H9 (cell line): Measurements from ENCODE around the gene MAN1A1. TPM values are rescaled to one million over a fixed set of nuclear protein-coding genes. Genes with fewer than 3 reads are reported as not detected.

ENCODE experiments used
- DNase-seq: peaks from one replicate; pipeline ENCODE4 v3.0.0-alpha.2; 2017
- H2AFZ ChIP-seq: one replicate; pipeline ENCODE4 v1.6.1; 2013; ENCODE audit warnings: mild to moderate bottlenecking, low read length, control low read depth, moderate library complexity
- H2AK5ac ChIP-seq: 2 replicates; pipeline ENCODE4 v1.6.1; 2013; ENCODE audit warnings: low read length, control low read depth, mixed read lengths; ENCODE audit not compliant: insufficient read length
- H2BK120ac ChIP-seq: one replicate; pipeline ENCODE4 v1.6.1; 2013; ENCODE audit warnings: low read depth, mild to moderate bottlenecking, low read length, control low read depth, inconsistent platforms; ENCODE audit not compliant: poor library complexity, severe bottlenecking
- H2BK12ac ChIP-seq: 2 replicates; pipeline ENCODE4 v1.6.1; 2013; ENCODE audit warnings: low read length, control low read depth, mixed read lengths, low read depth; ENCODE audit not compliant: insufficient read length
- H2BK15ac ChIP-seq: 2 replicates; pipeline ENCODE4 v1.6.1; 2013; ENCODE audit warnings: low read depth, low read length, control low read depth
- H2BK20ac ChIP-seq: one replicate; pipeline ENCODE4 v1.6.1; 2013; ENCODE audit warnings: low read depth, mild to moderate bottlenecking, low read length, control low read depth, inconsistent platforms; ENCODE audit not compliant: poor library complexity, severe bottlenecking
- H2BK5ac ChIP-seq: 2 replicates; pipeline ENCODE4 v1.6.1; 2013; ENCODE audit warnings: low read length, control low read depth, mixed read lengths; ENCODE audit not compliant: insufficient read length
- H3K14ac ChIP-seq: 2 replicates; pipeline ENCODE4 v1.6.1; 2013; ENCODE audit warnings: low read length, control low read depth; ENCODE audit not compliant: insufficient read depth
- H3K18ac ChIP-seq: 2 replicates; pipeline ENCODE4 v1.6.1; 2013; ENCODE audit warnings: low read depth, mild to moderate bottlenecking, mixed read lengths, low read length, control low read depth; ENCODE audit not compliant: insufficient read length
- H3K23ac ChIP-seq: 2 replicates; pipeline ENCODE4 v1.6.1; 2013; ENCODE audit warnings: low read length, control low read depth, mixed read lengths, low read depth; ENCODE audit not compliant: insufficient read length
- H3K23me2 ChIP-seq: 2 replicates; pipeline ENCODE4 v1.6.1; 2013; ENCODE audit warnings: low read depth, mild to moderate bottlenecking, mixed read lengths, low read length, control low read depth; ENCODE audit not compliant: insufficient read length, poor library complexity, severe bottlenecking
- H3K27ac ChIP-seq: 2 replicates; pipeline ENCODE4 v1.5.1; 2013; ENCODE audit warnings: low read length, control low read depth, mixed read lengths, low read depth; ENCODE audit not compliant: insufficient read length
- H3K27me3 ChIP-seq: 2 replicates; pipeline ENCODE4 v1.6.1; 2013; ENCODE audit warnings: low read length, control low read depth, inconsistent platforms; ENCODE audit not compliant: insufficient read depth
- H3K4ac ChIP-seq: 2 replicates; pipeline ENCODE4 v1.6.1; 2013; ENCODE audit warnings: low read depth, mild to moderate bottlenecking, control low read depth, inconsistent platforms, low read length, moderate library complexity
- H3K4me1 ChIP-seq: 2 replicates; pipeline ENCODE4 v1.6.1; 2013; ENCODE audit warnings: low read length, control low read depth, inconsistent platforms; ENCODE audit not compliant: insufficient read depth
- H3K4me2 ChIP-seq: 2 replicates; pipeline ENCODE4 v1.6.1; 2013; ENCODE audit warnings: low read length, control low read depth, mixed read lengths; ENCODE audit not compliant: insufficient read length, insufficient read depth
- H3K56ac ChIP-seq: 2 replicates; pipeline ENCODE4 v1.6.1; 2013; ENCODE audit warnings: low read depth, mild to moderate bottlenecking, mixed read lengths, low read length, control low read depth; ENCODE audit not compliant: insufficient read length
- H3K79me1 ChIP-seq: 2 replicates; pipeline ENCODE4 v1.6.1; 2013; ENCODE audit warnings: low read depth, mild to moderate bottlenecking, moderate library complexity, low read length, control low read depth, inconsistent platforms; ENCODE audit not compliant: insufficient read depth, poor library complexity, severe bottlenecking
- H3K79me2 ChIP-seq: 2 replicates; pipeline ENCODE4 v1.6.1; 2013; ENCODE audit warnings: low read length, control low read depth, inconsistent platforms; ENCODE audit not compliant: insufficient read depth
- H3K9ac ChIP-seq: 2 replicates; pipeline ENCODE4 v1.6.1; 2013; ENCODE audit warnings: low read length, control low read depth, mixed read lengths; ENCODE audit not compliant: insufficient read length; ENCODE audit errors: extremely low read depth
- H3K9me3 ChIP-seq: one replicate; pipeline ENCODE4 v1.6.1; 2013; ENCODE audit warnings: low read depth, low read length, inconsistent platforms; ENCODE audit not compliant: control insufficient read depth
- H3T11ph ChIP-seq: one replicate; pipeline ENCODE4 v1.6.1; 2013; ENCODE audit warnings: mild to moderate bottlenecking, low read length, control low read depth, inconsistent platforms
- H4K20me1 ChIP-seq: one replicate; pipeline ENCODE4 v1.6.1; 2013; ENCODE audit not compliant: control insufficient read depth, insufficient read length, insufficient read depth
- H4K5ac ChIP-seq: 2 replicates; pipeline ENCODE4 v1.6.1; 2013; ENCODE audit warnings: low read depth, mild to moderate bottlenecking, mixed read lengths, low read length, control low read depth; ENCODE audit not compliant: insufficient read length
- H4K8ac ChIP-seq: replicated peaks from 2 replicates; pipeline ENCODE4 v1.6.1; 2013; ENCODE audit warnings: low read length, control low read depth, mixed read lengths, low read depth; ENCODE audit not compliant: insufficient read length
- H4K91ac ChIP-seq: 2 replicates; pipeline ENCODE4 v1.6.1; 2013; ENCODE audit warnings: low read depth, mild to moderate bottlenecking, moderate library complexity, mixed read lengths, low read length, control low read depth; ENCODE audit not compliant: insufficient read length
- H3K27ac Mint-ChIP-seq, 3 experiments: 2 replicates in 2 of 3; 3 replicates in 1 of 3; pipeline ENCODE4 v1.8.0; 2020 to 2021; ENCODE audit warnings: mixed read lengths in 3 of 3, mild to moderate bottlenecking in 1 of 3, moderate library complexity in 1 of 3
- H3K27me3 Mint-ChIP-seq: 2 replicates; pipeline ENCODE4 v1.8.0; 2021; ENCODE audit warnings: low read depth, mild to moderate bottlenecking, moderate library complexity, mixed read lengths
- H3K36me3 Mint-ChIP-seq, 3 experiments: 2 replicates in 2 of 3; 3 replicates in 1 of 3; pipeline ENCODE4 v1.8.0; 2020 to 2021; ENCODE audit warnings: low read depth in 3 of 3, mixed read lengths in 3 of 3; ENCODE audit not compliant: insufficient read depth in 1 of 3
- H3K4me1 Mint-ChIP-seq, 2 experiments: 2 replicates each; pipeline ENCODE4 v1.8.0; 2020; ENCODE audit warnings: mixed read lengths in 2 of 2
- H3K4me3 Mint-ChIP-seq, 2 experiments: 2 replicates in 1 of 2; 3 replicates in 1 of 2; pipeline ENCODE4 v1.8.0; 2020 to 2021; ENCODE audit warnings: mild to moderate bottlenecking in 2 of 2, mixed read lengths in 2 of 2, moderate library complexity in 1 of 2
- H3K9me3 Mint-ChIP-seq, 2 experiments: 2 replicates in 1 of 2; 3 replicates in 1 of 2; pipeline ENCODE4 v1.8.0; 2020; ENCODE audit warnings: mild to moderate bottlenecking in 2 of 2, mixed read lengths in 2 of 2, moderate library complexity in 1 of 2
- CTCF ChIP-seq: fragments of 200-600 bp; sonication (generic); conservative IDR thresholded peaks from 3 replicates; pipeline ENCODE4 v1.8.0; 2021; ENCODE audit warnings: antibody characterized with exemption, mild to moderate bottlenecking
- WGBS: extraction: QIAGEN DNeasy Blood & Tissue Kit; methylation state at CpG from one replicate; pipeline ENCODE4 v1.1.7; 2013; ENCODE audit warnings: missing lambda C conversion rate, low lambda C conversion rate, mixed read lengths; ENCODE audit not compliant: insufficient read length; ENCODE audit errors: extremely low coverage; 5-methylcytosine and 5-hydroxymethylcytosine counted together
- total RNA-seq: library from RNA; stranded (reverse); gene quantifications from 2 replicates; pipeline ENCODE4 v1.2.1, GENCODE V29; 2021

MAN1A1 gene
- total RNA-seq, 1 experiment from 2014 or later, result 1.6 TPM

- no peaks in the 10 kb centered on the region for H3K79me1 ChIP-seq
- H3K56ac ChIP-seq, result no peak overlapping the region
- no peak overlapping the region for H4K91ac ChIP-seq
- no peak for DNase-seq
- no peaks in the 10 kb centered on the region for H3K9me3 Mint-ChIP-seq
- WGBS, result no CpG with 5 or more reads among the region's 1 CpG
- no peak overlapping the region for H3K23ac ChIP-seq
- H3K27me3 ChIP-seq, result no peaks in the 10 kb centered on the region
- H3K9me3 ChIP-seq, result no peaks in the 10 kb centered on the region
- no peak for TF ChIP-seq CTCF
- H3K27ac ChIP-seq, result no peak overlapping the region
- no peak overlapping the region for H3K9ac ChIP-seq
- H3K23me2 ChIP-seq, result no peaks in the 10 kb centered on the region
- no peak overlapping the region for H2AFZ ChIP-seq
- H3K18ac ChIP-seq, result no peak overlapping the region
- H3K36me3 Mint-ChIP-seq, result no peaks in the 10 kb centered on the region
- H3K4me3 Mint-ChIP-seq, result no peak overlapping the region
- no peaks in the 10 kb centered on the region for H3K79me2 ChIP-seq
- H3K4me1 ChIP-seq, result no peaks in the 10 kb centered on the region
- H2BK15ac ChIP-seq, result no peak overlapping the region
- no peak overlapping the region for H2BK120ac ChIP-seq
- no peak overlapping the region for H4K5ac ChIP-seq
- no peak overlapping the region for H3K27ac Mint-ChIP-seq
- no peak overlapping the region for H3K14ac ChIP-seq
- H2AK5ac ChIP-seq, result no peak overlapping the region
- no peak overlapping the region for H2BK20ac ChIP-seq
- no peak overlapping the region for H2BK12ac ChIP-seq
- H3K4ac ChIP-seq, result no peak overlapping the region
- H4K8ac ChIP-seq, result no peak overlapping the region
- no peak overlapping the region for H3T11ph ChIP-seq
- no peaks in the 10 kb centered on the region for H4K20me1 ChIP-seq
- no peaks in the 10 kb centered on the region for H3K27me3 Mint-ChIP-seq
- H3K4me2 ChIP-seq, result no peak overlapping the region
- H3K4me1 Mint-ChIP-seq, result no peaks in the 10 kb centered on the region
- H2BK5ac ChIP-seq, result no peak overlapping the region
Observed at GRCh38 chr6:119385994-119386393, 36.4 kb upstream of the MAN1A1 start.
